K562 (cell line): ENCODE data around the gene AFG1L. TPM values are rescaled to one million over a fixed set of nuclear protein-coding genes. Genes with fewer than 3 reads are reported as not detected.
A peak's percentile ranks its signal among the peaks of the same experiment; 100 is the strongest.

Experiments
- ARID4B ChIP-seq: sonication (generic); formaldehyde crosslinking; IDR thresholded peaks from 2 replicates; pipeline ENCODE4 v1.8.0; 2022; ENCODE audit warnings: mild to moderate bottlenecking, missing genetic modification reagents
- CBFA2T3 ChIP-seq: fragments of 450-650 bp; IDR thresholded peaks from 2 replicates; pipeline ENCODE4 v1.6.1; 2017
- CBX1 ChIP-seq: sonication (generic); IDR thresholded peaks from 2 replicates; pipeline ENCODE4 v1.6.1; 2016; ENCODE audit warnings: antibody characterized with exemption, low read depth, mild to moderate bottlenecking
- FOSL1 ChIP-seq: fragments of 200-800 bp; sonication (Bioruptor generic); conservative IDR thresholded peaks from 2 replicates; pipeline ENCODE4 v1.6.1; 2016; ENCODE audit warnings: missing genetic modification characterization, missing compliant biosample characterization
- FOXM1 ChIP-seq, 2 experiments: fragments of 450-650 bp in 1 of 2; sonication (generic) in 1 of 2; formaldehyde crosslinking in 1 of 2; IDR thresholded peaks; 2 replicates each; pipeline versions ENCODE4 v1.6.1 to v1.9.0; 2017 to 2022; ENCODE audit warnings: low read depth in 2 of 2, mild to moderate bottlenecking in 2 of 2, missing genetic modification reagents in 1 of 2, moderate library complexity in 1 of 2
- MBD1 ChIP-seq: fragments of 250-450 bp; sonication (Bioruptor Pico); IDR thresholded peaks from 2 replicates; pipeline ENCODE4 v1.8.0; 2022; ENCODE audit warnings: inconsistent platforms
- MCM2 ChIP-seq: fragments of 450-650 bp; IDR thresholded peaks from 2 replicates; pipeline ENCODE4 v1.6.1; 2017; ENCODE audit warnings: low read depth, mild to moderate bottlenecking
- PATZ1 ChIP-seq: fragments of 250-450 bp; sonication (Bioruptor Pico); IDR thresholded peaks from 2 replicates; pipeline ENCODE4 v1.5.0; 2020; ENCODE audit warnings: mild to moderate bottlenecking, borderline replicate concordance
- PHB ChIP-seq: fragments of 250-450 bp; sonication (Bioruptor Pico); IDR thresholded peaks from 2 replicates; pipeline ENCODE4 v1.5.0; 2021
- POLR2AphosphoS5 ChIP-seq: IDR thresholded peaks from 2 replicates; pipeline ENCODE4 v1.6.1; 2011; ENCODE audit warnings: mild to moderate bottlenecking, low read depth, low read length, moderate library complexity; ENCODE audit not compliant: control insufficient read depth, insufficient read depth
- SNRNP70 ChIP-seq: fragments of 200-400 bp; formaldehyde crosslinking; optimal IDR thresholded peaks from 2 replicates; pipeline ENCODE3; 2017; ENCODE audit warnings: low read depth, low read length
- SOX6 ChIP-seq: fragments of 450-650 bp; IDR thresholded peaks from 2 replicates; pipeline ENCODE4 v1.6.1; 2014; ENCODE audit warnings: mild to moderate bottlenecking
- TAL1 ChIP-seq: fragments of 450-650 bp; IDR thresholded peaks from 2 replicates; pipeline ENCODE4 v1.6.1; 2016; ENCODE audit warnings: mild to moderate bottlenecking
- TFAM ChIP-seq: fragments of 250-450 bp; sonication (Bioruptor Pico); conservative IDR thresholded peaks from 2 replicates; pipeline ENCODE4 v1.5.0; 2021; ENCODE audit warnings: mild to moderate bottlenecking, moderate library complexity
- ZFP36 ChIP-seq: fragments of 150-350 bp; IDR thresholded peaks from 2 replicates; pipeline ENCODE4 v1.6.1; 2018; ENCODE audit warnings: low read length, low read depth; ENCODE audit not compliant: partially characterized antibody
- ZKSCAN8 ChIP-seq: fragments of 200-800 bp; sonication (Bioruptor generic); IDR thresholded peaks from 2 replicates; pipeline ENCODE4 v1.6.1; 2016; ENCODE audit warnings: missing genetic modification characterization, missing compliant biosample characterization
- ZNF175 ChIP-seq: fragments of 200-800 bp; sonication (Bioruptor generic); IDR thresholded peaks from 2 replicates; pipeline ENCODE4 v1.6.1; 2016; ENCODE audit warnings: low read depth, mild to moderate bottlenecking, missing genetic modification characterization, missing compliant biosample characterization
- polyA plus RNA-seq, 8 experiments: library from polyadenylated mRNA; depleted of rRNA in 4 of 8; stranded (reverse) in 5 of 8; unstranded in 3 of 8; fragments of >200 nt; fragmentation: Nextera tagmentation in 2 of 8; fragmentation: Illumina TruSeq in 1 of 8; extraction: Ambion mirVana in 2 of 8; extraction: Trizol in 1 of 8; gene quantifications; 2 replicates each; pipeline versions ENCODE4 v1.2.1 to v1.2.3, GENCODE V29; 2011 to 2014; ENCODE audit warnings: inconsistent platforms in 1 of 8, missing spikeins in 1 of 8
- total RNA-seq, 7 experiments: library from RNA; depleted of rRNA in 6 of 7; stranded (reverse); fragments of >200 nt in 6 of 7; fragmentation: Illumina TruSeq in 2 of 7; extraction: Trizol in 2 of 7; gene quantifications; 2 replicates each; pipeline versions ENCODE4 v1.2.1 to v1.2.3, GENCODE V29; 2011 to 2021; ENCODE audit warnings: low replicate concordance in 1 of 7
- TF ChIP-seq, protein P1 (sequence below): fragments of 450-650 bp; formaldehyde crosslinking; IDR thresholded peaks from 2 replicates; pipeline ENCODE4 v1.4.0; 2020; ENCODE audit warnings: mild to moderate bottlenecking, moderate library complexity

The AFG1L gene
- total and polyA plus RNA-seq, 9 of the 15 experiments (the other 6 are each of a cell fraction or from before 2014, with no cell fraction given) = 2.2 to 15.5 (median 5.8) TPM

DNA sequence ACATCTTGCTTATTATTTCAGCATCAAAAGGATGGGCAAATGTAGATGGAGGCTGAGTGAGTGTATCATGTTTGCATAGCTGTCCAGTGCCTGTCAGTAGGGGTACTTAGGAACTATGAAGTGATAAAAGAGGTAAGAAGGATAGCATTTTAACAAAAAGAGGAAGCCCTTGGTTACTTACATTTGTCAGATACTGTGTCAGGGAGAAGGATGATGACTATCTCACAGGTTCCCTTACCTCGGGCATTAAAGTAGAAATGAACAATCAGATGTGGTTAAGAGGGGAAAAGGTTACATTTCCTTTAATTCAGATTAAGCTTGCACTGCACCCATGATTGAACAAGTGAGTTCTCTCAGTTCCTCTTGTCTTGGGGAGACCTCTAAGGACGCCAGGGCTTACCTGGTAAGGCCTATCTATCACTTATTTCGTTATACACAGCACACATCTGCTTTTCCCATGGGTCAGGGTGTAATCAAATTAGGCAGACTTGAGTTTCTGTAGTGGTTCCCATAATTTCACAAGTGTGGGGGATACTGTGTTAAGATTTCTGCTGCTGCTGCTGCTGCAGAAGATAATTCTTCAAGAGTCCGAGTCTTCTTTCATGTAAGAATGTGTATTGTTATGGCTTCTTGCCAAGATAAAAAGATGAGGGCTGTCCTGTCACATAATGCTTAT is 270.4 kb downstream of the AFG1L start (continued):
- TF ChIP-seq MCM2 (no peak), ZNF175 (CRISPR knock-in tag) (no peak), PATZ1 (CRISPR knock-in tag) (no peak), POLR2AphosphoS5 (peak; percentile 53; the same call in 1 of the 2 replicates), CBFA2T3 (peak; percentile 91), TAL1 (peak; percentile 64), ZKSCAN8 (CRISPR knock-in tag) (no peak), CBX1 (no peak), MBD1 (no peak), TFAM (CRISPR knock-in tag) (no peak), SNRNP70 (no peak), ZFP36 (no peak), SOX6 (peak; percentile 85), FOXM1 (IDR thresholded peaks at IDR 0.05; ENCODE audit: low read depth) (no peak; the same call in none of the 2 replicates), FOXM1 (CRISPR knock-in tag; IDR thresholded peaks at IDR 0.05; ENCODE audit: low read depth) (no peak), FOSL1 (tag) (no peak), PHB (CRISPR knock-in tag) (no peak), ARID4B (CRISPR knock-in tag) (no peak)
- TF ChIP-seq, protein P1, sequence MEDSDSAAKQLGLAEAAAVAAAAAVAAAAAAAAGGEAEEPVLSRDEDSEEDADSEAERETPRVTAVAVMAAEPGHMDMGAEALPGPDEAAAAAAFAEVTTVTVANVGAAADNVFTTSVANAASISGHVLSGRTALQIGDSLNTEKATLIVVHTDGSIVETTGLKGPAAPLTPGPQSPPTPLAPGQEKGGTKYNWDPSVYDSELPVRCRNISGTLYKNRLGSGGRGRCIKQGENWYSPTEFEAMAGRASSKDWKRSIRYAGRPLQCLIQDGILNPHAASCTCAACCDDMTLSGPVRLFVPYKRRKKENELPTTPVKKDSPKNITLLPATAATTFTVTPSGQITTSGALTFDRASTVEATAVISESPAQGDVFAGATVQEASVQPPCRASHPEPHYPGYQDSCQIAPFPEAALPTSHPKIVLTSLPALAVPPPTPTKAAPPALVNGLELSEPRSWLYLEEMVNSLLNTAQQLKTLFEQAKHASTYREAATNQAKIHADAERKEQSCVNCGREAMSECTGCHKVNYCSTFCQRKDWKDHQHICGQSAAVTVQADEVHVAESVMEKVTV (CRISPR knock-in tag) = no peak
